Right ventricle myocardium superior (tissue), 1 donor: ENCODE results near the gene KCNA10. TPM values are rescaled to one million over a fixed set of nuclear protein-coding genes. Genes with fewer than 3 reads are reported as not detected.

Source experiments
- ATAC-seq: fragments of 200-7000 bp; cut with Tn5 transposase; one replicate; pipeline ENCODE4 v1.9.1; 2020; ENCODE audit warnings: mild to moderate bottlenecking; ENCODE audit not compliant: poor library complexity
- DNase-seq: peaks from one replicate; pipeline ENCODE4 v3.0.0-alpha.2; 2020
- intact Hi-C: fragments of 100-400 bp; cut with DNase I; formaldehyde crosslinking; loops from one replicate; pipeline ENCODE4 v1.11.2; 2022
- total RNA-seq: library from RNA; stranded (reverse); fragmentation: NEBNext Ultra II Directional; extraction: Animal tissue kit (Norgen Biotek cat#: 25700); gene quantifications from one replicate; pipeline ENCODE4 v1.2.1, GENCODE V29; 2021
- donor health status: DM: no; HTN: yes; CAD: no; lungs with severe emphysema.

The KCNA10 gene
- total RNA-seq, 1 donor from 2014 or later: not detected

GRCh38 chr1:110508028-110508940 lies 10.7 kb downstream of the KCNA10 start:
- DNase-seq: peak; percentile 77
- intact Hi-C loops: no loop called here
- peak; percentile 68 for ATAC-seq

DNA sequence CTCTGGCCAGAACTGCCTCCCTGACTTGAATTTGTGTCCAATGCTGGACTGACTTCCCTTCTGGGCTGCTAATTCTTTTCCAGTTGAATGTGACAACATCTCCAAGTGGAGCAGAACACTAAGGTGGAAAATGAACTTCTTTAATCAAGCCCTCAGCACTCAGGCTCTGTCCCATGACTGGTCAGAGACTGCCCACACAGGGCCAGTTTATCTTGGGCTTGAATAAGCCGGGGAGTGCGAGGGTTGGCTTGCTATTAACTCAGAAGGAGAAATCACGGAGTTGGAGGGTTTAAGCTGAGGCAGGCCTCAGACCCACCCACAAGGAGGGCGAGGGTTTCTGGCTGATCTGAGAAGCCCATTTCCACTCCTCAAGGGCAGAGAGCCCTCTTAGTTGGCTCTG lies 12.4 kb downstream of the KCNA10 start:
- ATAC-seq: no peak
- intact Hi-C loops: no loop called here
- DNase-seq: no peak

DNA sequence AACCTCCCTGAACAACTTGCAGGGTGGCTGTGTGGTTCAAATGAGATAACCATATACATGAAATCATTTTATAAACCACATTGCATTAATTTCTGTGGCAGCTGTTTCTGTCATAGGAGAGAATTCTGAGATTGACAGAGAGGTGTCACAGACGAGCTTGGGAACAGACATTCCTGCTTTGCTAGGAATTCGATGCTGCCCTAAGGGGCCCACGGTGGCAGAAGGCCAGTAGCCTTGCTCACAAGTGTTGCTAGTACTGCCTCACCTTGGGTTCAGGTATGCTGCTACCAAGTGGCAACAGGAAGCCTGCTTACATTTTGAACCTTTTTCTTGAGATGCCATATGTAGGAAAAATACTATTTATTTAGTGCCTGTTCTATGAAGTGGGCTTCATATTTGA lies 13.4 kb downstream of the KCNA10 start:
- DNase-seq (no peak), ATAC-seq (no peak)
- intact Hi-C loops: no loop called here

- no peak for ATAC-seq
- DNase-seq: no peak
- intact Hi-C loops: no loop called here
These were observed 14.7 kb downstream of the KCNA10 start for GRCh38 chr1:110504226-110504625.

DNA sequence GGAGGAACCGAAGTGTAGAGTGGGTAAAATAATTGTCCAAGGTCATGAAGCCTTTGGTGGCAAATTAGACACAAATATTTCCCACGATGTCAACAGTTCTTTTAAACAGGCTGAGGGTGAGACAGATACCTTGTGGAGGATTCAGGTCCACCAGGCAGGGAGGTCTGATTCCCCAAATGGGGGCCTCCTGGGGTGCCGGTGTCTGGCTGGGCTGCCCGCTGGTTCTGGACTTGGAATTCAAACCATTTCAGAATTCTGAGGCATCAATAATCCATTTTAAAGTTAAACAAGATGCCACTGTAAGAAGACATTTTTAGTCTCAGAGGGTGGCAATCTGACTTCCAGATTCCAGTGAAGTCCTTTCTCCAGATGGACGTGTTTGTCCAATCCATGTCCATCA lies 15.5 kb downstream of the KCNA10 start:
- intact Hi-C loops: no loop called here
- DNase-seq (no peak), ATAC-seq (no peak)

- DNase-seq: no peak
- intact Hi-C loops: no loop called here
- peak; percentile 73 for ATAC-seq
These were observed 16.4 kb downstream of the KCNA10 start for GRCh38 chr1:110502402-110503151.

DNA sequence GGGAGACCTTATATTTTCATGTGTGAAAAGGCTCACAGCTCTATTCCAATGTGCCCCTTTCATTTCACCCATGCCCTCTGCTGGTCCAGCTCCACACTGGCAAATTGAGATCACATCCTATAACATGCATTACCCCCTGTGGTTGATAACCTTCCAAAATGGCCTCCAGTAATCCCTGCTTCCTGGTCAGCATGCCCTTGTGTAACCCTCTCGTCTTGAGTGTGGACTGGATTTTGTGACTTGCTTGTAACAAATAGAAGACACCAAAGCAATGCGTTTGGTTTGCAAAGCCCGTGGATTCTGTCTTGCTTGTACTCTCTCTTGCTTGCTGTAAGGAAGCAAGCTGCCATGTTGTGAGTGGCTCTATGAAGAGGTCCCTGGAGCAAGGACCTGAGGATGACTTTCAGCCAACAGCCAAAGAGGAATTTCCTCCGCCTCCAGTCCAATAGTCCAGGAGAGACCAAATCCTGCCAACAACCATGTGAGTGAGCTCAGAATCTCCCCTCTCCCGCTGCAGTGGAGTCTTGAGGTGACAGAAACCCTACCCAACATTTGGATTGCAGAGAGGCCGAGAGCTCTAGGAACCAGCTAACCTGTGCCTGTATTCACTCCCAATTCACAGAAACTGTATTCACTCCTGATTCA lies 17.4 kb downstream of the KCNA10 start:
- intact Hi-C loops: no loop called here
- DNase-seq (no peak), ATAC-seq (no peak)

- DNase-seq (no peak), ATAC-seq (no peak)
- intact Hi-C loops: loop anchor here (10.0 kb wide), 2 partner anchors 83 to 293 kb away; no protein-coding TSS in a partner anchor
These were observed 20.7 kb downstream of the KCNA10 start for GRCh38 chr1:110498270-110498669.

DNA sequence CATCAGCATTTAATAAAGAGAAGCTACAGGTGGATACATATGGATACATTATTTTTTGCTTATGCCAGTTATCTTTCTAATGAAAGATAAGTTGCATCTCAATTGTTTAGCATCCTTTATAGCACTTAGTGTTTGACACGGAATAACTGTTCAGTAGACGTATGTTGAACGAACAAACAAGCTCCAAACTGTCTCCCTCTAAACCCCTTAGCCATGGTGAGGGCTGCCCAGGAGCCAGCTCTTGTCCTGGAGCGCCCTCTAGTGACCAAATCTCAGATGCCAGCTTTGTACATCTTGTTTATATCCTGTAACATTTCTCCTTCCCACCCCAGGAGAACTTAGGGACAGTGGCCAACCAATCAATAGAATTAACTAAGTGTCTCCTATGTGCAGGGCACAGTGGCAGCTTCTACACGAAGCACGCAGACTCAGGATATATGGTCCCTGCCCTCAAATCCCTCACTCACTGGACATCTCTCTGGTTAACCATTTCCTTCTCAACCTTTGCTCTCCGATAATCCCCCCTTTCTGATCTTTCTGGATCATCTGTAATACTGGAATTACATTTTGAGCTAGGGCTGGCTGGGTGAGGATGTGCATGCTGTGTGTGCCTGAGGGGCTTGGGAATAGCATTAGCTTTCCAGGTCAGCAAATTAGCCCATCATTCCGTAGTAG lies 22.9 kb downstream of the KCNA10 start:
- ATAC-seq: peak; percentile 91

GRCh38 chr1:110494522-110495406 lies 24.2 kb downstream of the KCNA10 start:
- intact Hi-C loops: loop anchor here (10.0 kb wide), 2 partner anchors 80 to 290 kb away; no protein-coding TSS in a partner anchor

More for the DNA sequence above, 22.9 kb downstream of the KCNA10 start:
- DNase-seq: peak; percentile 79
- intact Hi-C loops: loop anchor here (10.0 kb wide), 2 partner anchors 81 to 291 kb away; no protein-coding TSS in a partner anchor

DNA sequence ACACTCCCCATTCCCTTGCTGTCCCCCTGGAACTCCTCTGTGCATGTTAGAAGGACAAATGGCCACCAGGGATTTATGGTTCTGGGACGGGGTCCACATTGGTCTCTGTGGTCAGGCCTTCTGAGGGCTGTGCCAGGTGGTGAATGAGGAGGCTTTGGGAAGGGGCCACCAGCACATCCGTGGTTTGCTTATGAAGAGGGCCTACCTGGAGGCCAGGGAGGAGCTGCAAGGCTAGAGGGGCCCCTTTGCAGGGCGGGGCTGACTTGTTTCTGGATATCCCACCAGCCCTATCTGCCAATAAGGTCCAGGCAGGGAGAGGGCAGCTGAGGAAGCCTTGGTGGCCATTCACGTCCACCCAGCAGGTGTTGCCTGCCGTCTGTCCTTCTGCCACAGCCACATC lies 24.9 kb downstream of the KCNA10 start:
- no peak for DNase-seq
- intact Hi-C loops: loop anchor here (10.0 kb wide), 2 partner anchors 79 to 289 kb away; no protein-coding TSS in a partner anchor
- no peak for ATAC-seq

More at GRCh38 chr1:110494522-110495406, 24.2 kb downstream of the KCNA10 start:
- ATAC-seq: no peak
- no peak for DNase-seq

GRCh38 chr1:110493059-110493699 lies 25.8 kb downstream of the KCNA10 start:
- no peak for ATAC-seq
- no peak for DNase-seq
- intact Hi-C loops: loop anchor here (10.0 kb wide), 2 partner anchors 78 to 288 kb away; no protein-coding TSS in a partner anchor

GRCh38 chr1:110492573-110492972 lies 26.4 kb downstream of the KCNA10 start:
- ATAC-seq (no peak), DNase-seq (no peak)
- intact Hi-C loops: loop anchor here (10.0 kb wide), 2 partner anchors 78 to 288 kb away; no protein-coding TSS in a partner anchor

GRCh38 chr1:110490791-110491451 lies 28.1 kb downstream of the KCNA10 start:
- no peak for ATAC-seq
- intact Hi-C loops: loop anchor here (10.0 kb wide), 2 partner anchors 76 to 286 kb away; no protein-coding TSS in a partner anchor
- no peak for DNase-seq

DNA sequence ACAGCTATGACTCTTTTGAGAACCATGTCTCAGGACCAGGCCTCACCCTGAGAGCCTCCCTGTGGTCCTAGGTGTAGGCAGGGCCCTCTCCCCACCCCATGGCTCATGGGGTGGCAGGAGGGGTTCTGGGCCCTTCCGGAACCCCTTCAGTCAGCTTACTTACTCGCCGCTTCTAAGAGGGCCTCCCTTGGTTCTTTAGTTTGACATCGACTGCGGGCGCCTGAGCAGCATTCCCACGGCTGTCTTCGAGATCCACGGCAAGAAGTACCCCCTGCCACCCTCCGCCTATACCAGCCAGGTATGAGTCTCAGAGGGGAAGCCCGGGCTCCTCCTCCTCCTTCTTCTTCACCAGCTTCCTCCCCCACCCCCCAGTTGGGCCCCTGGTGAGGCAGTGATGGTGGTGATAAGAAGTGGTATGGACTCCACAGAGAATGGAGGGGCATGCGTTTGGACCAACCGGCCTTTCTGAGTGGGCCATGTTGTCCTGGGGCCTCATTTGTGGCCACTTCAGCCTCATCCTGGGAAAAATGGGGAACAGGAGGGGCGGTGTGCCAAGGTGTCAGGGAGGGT lies 28.9 kb downstream of the KCNA10 start:
- intact Hi-C loops: loop anchor here (10.0 kb wide), 2 partner anchors 75 to 285 kb away; no protein-coding TSS in a partner anchor
- DNase-seq (no peak), ATAC-seq (no peak)

DNA sequence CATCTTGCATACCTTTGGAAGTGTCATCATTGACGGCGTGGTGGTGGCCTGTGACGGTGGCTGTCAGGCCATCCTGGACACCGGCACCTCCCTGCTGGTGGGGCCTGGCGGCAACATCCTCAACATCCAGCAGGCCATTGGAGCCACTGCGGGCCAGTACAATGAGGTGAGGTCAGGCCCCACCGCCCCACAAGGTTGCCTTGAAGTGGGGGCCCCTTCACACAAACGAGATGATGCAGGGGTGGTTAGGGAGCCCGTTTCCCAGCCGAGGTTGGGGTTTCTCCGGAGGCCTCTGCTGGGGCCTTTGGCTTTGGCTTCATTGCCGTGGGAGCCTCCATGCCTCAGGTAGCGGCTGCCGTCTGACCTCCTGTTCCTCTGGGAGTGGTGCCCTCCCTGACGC lies 29.6 kb downstream of the KCNA10 start:
- DNase-seq (no peak), ATAC-seq (no peak)
- intact Hi-C loops: no loop called here
